ENCODE results near the gene WSCD2.

DNA sequence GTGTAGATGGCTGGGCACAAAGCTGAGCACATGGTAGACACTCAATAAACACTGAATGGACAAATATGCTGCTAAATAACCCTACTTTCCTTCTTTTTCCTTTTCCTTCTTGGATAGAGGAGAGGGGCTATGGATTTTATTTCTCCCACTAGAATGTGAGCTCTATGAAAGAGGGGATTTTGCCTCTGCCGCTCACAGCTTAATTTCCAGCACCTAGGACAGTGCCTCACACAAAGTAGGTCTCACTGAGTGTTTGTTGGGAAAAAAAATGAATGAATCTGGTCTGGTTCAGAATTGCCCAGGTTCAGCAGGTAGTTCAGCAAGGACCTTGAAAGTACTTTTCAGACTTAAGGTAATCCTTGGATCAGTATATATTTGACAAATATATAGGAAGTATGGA, 65.5 kb downstream of the WSCD2 start:
- TF ChIP-seq FOXA1 (IDR thresholded peaks at IDR 0.05) (no peak), FOXM1 (IDR thresholded peaks at IDR 0.05; ENCODE audit: borderline replicate concordance) (no peak), ZNF384 (IDR thresholded peaks at IDR 0.05) (no peak), ARNT (IDR thresholded peaks at IDR 0.05) (no peak), ELF4 (IDR thresholded peaks at IDR 0.05) (no peak), SUZ12 (IDR thresholded peaks at IDR 0.05) (no peak), NFRKB (IDR thresholded peaks at IDR 0.05) (no peak), FOXK2 (IDR thresholded peaks at IDR 0.05) (no peak)

Data from HEK293T (cell line).